Measurements from ENCODE around the gene GABRR2. TPM values are rescaled to one million over a fixed set of nuclear protein-coding genes. Genes with fewer than 3 reads are reported as not detected.

GABRR2 gene
- total and polyA plus RNA-seq, 10 of the 15 experiments (the other 5 are each of a cell fraction or from before 2014, with no cell fraction given), result 0.16 to 0.72 (median 0.32) TPM; not detected in 2

GRCh38 chr6:89356642-89357170 lies 41.6 kb upstream of the GABRR2 start:
- Histone ChIP-seq H3K27ac (ENCODE audit: control insufficient read depth, insufficient read depth) (peak overlapping the region; percentile 97), H2AFZ (ENCODE audit: control insufficient read depth, low read depth, low read length) (peak overlapping the region; percentile 34; the same call in 1 of the 2 replicates), H4K20me1 (ENCODE audit: control insufficient read depth, insufficient read depth) (no peaks in the 10 kb centered on the region), H3K4me1 (ENCODE audit: control insufficient read depth, insufficient read depth, low read length) (peaks cover 68% of the 10 kb centered on the region), H3K4me2 (ENCODE audit: control insufficient read depth, insufficient read depth) (peak overlapping the region; percentile 97), H3K27me3 (replicated peaks in 1 of 2; ENCODE audit: control insufficient read depth in 2 of 2, insufficient read depth in 2 of 2, low read length in 1 of 2) (no peaks in the 10 kb centered on the region), H3K79me2 (ENCODE audit: control insufficient read depth, insufficient read depth, low read length) (peaks cover 38% of the 10 kb centered on the region), H3K4me3 (peak overlapping the region; percentile 16; the same call in 1 of the 2 replicates), H3K36me3 (ENCODE audit: control insufficient read depth in 2 of 2, insufficient read depth in 2 of 2, low read length in 1 of 2) (no peaks in the 10 kb centered on the region), H3K9me3 (replicated peaks; ENCODE audit: control insufficient read depth, insufficient read depth, low read length) (peaks cover 2% of the 10 kb centered on the region; the same call in 2 of the 3 replicates), H3K9ac (ENCODE audit: control insufficient read depth, insufficient read depth, low read length) (peak overlapping the region; percentile 74)
- ChIA-PET RAD21 (ENCODE audit: unreplicated experiment) (interaction anchor here (1.0 to 12.7 kb wide), 8 partner anchors 8 to 374 kb away, joined by 3 to 187 read pairs (median 13); partner anchors contain the start of genes PM20D2 and PNRC1), SMC1A (ENCODE audit: uncharacterized antibody, unreplicated experiment) (interaction anchor here (0.5 to 12.6 kb wide), 16 partner anchors 8 to 522 kb away, joined by 3 to 252 read pairs (median 3); partner anchors contain the start of gene PNRC1), POLR2A (interaction anchor here (0.6 to 4.0 kb wide), 13 partner anchors 9 to 393 kb away, joined by 3 to 30 read pairs (median 6); partner anchors contain the start of genes PNRC1 and RNGTT), CTCF (interaction anchor here (1.1 to 17.0 kb wide), 11 partner anchors 8 to 473 kb away, joined by 3 to 260 read pairs (median 4); partner anchors contain the start of genes CASP8AP2 and PM20D2)
- intact Hi-C loops (cut with micrococcal nuclease; ENCODE audit: unreplicated experiment), result loop anchor here (2.0 to 10.0 kb wide), 2 partner anchors 276 to 458 kb away; partner anchors contain the start of genes MDN1 and PNRC1
- BruUV-seq (replicated peaks), result no TSS peak
- 0% methylated on average over 1 of the region's 1 CpG for WGBS (ENCODE audit: insufficient coverage, insufficient replicate concordance, low lambda C conversion rate, missing lambda C conversion rate)
- in situ Hi-C loops (cut with MboI), result no loop called here
- 0 out of 2 replicates have a peak, but pooled peaks have one; percentile 4 for TF ChIP-seq ZNF384 (IDR thresholded peaks at IDR 0.05; ENCODE audit: borderline replicate concordance, low read depth, low read length)
- TF ChIP-seq POLR2AphosphoS2 (IDR thresholded peaks at IDR 0.05; ENCODE audit: low read depth, low read length), result no peak
- DNase-seq (ENCODE audit: low read depth, low spot score) (no peak), FAIRE-seq (no peak), ATAC-seq (no peak)

GRCh38 chr6:89355511-89356194 lies 40.6 kb upstream of the GABRR2 start:
- Histone ChIP-seq H2AFZ (ENCODE audit: control insufficient read depth, low read depth, low read length) (peak overlapping the region; percentile 37; the same call in 1 of the 2 replicates), H3K9ac (ENCODE audit: control insufficient read depth, insufficient read depth, low read length) (peak overlapping the region; percentile 74), H3K4me3 (peak overlapping the region; percentile 39; the same call in 1 of the 2 replicates), H3K27me3 (replicated peaks in 1 of 2; ENCODE audit: control insufficient read depth in 2 of 2, insufficient read depth in 2 of 2, low read length in 1 of 2) (no peaks in the 10 kb centered on the region), H3K27ac (ENCODE audit: control insufficient read depth, insufficient read depth) (peak overlapping the region; percentile 97), H3K79me2 (ENCODE audit: control insufficient read depth, insufficient read depth, low read length) (peaks cover 48% of the 10 kb centered on the region), H4K20me1 (ENCODE audit: control insufficient read depth, insufficient read depth) (no peaks in the 10 kb centered on the region), H3K36me3 (ENCODE audit: control insufficient read depth in 2 of 2, insufficient read depth in 2 of 2, low read length in 1 of 2) (no peaks in the 10 kb centered on the region), H3K4me2 (ENCODE audit: control insufficient read depth, insufficient read depth) (peak overlapping the region; percentile 97), H3K9me3 (replicated peaks; ENCODE audit: control insufficient read depth, insufficient read depth, low read length) (peaks cover 2% of the 10 kb centered on the region; the same call in 1 of the 3 replicates), H3K4me1 (ENCODE audit: control insufficient read depth, insufficient read depth, low read length) (peaks cover 57% of the 10 kb centered on the region)
- BruUV-seq (replicated peaks), result no TSS peak
- intact Hi-C loops (cut with micrococcal nuclease; ENCODE audit: unreplicated experiment) (loop anchor here (2.0 to 10.0 kb wide), 2 partner anchors 275 to 459 kb away; partner anchors contain the start of genes MDN1 and PNRC1), in situ Hi-C loops (cut with MboI) (no loop called here)
- ChIA-PET SMC1A (ENCODE audit: uncharacterized antibody, unreplicated experiment) (interaction anchor here (0.7 to 12.6 kb wide), 9 partner anchors 9 to 275 kb away, joined by 3 to 252 read pairs (median 5); partner anchors contain the start of gene PNRC1), POLR2A (interaction anchor here (0.7 to 4.0 kb wide), 9 partner anchors 8 to 392 kb away, joined by 3 to 30 read pairs (median 10); partner anchors contain the start of genes PNRC1 and RNGTT), CTCF (interaction anchor here (0.7 to 17.0 kb wide), 9 partner anchors 9 to 372 kb away, joined by 3 to 260 read pairs (median 4); partner anchors contain the start of gene PM20D2), RAD21 (ENCODE audit: unreplicated experiment) (interaction anchor here (1.0 to 12.7 kb wide), 9 partner anchors 8 to 275 kb away, joined by 3 to 187 read pairs (median 8); partner anchors contain the start of genes PM20D2 and PNRC1)
- DNase-seq (ENCODE audit: low read depth, low spot score) (no peak), FAIRE-seq (peak; percentile 85), ATAC-seq (no peak)
- WGBS (ENCODE audit: insufficient coverage, insufficient replicate concordance, low lambda C conversion rate, missing lambda C conversion rate), result 50% methylated on average over 2 of the region's 2 CpGs
- 0 out of 4 replicates have a peak, but pooled peaks of 1 of the 2 experiments have one; percentile 17 for TF ChIP-seq EP300 (IDR thresholded peaks at IDR 0.05; ENCODE audit: borderline replicate concordance in 1 of 2, control insufficient read depth in 1 of 2, low read depth in 2 of 2, low read length in 2 of 2)
- no peak for TF ChIP-seq NR2C1 (IDR thresholded peaks at IDR 0.05)
- TF ChIP-seq CREM (IDR thresholded peaks at IDR 0.05; ENCODE audit: low read depth), result no peak
- TF ChIP-seq NFIC (IDR thresholded peaks at IDR 0.05; ENCODE audit: low read depth, low read length), result peak; percentile 50
- no peak for TF ChIP-seq ZNF687 (IDR thresholded peaks at IDR 0.05)
- TF ChIP-seq DPF2 (IDR thresholded peaks at IDR 0.05), result no peak
- no peak for TF ChIP-seq KDM1A (IDR thresholded peaks at IDR 0.05; ENCODE audit: borderline replicate concordance)
